Liver (tissue), 3 donors: ENCODE measurements around the gene SV2B.

ENCODE experiments used
- SP1 ChIP-seq: IDR thresholded peaks from 2 replicates; pipeline ENCODE4 v1.6.1; 2018; ENCODE audit warnings: antibody characterized with exemption, mild to moderate bottlenecking
- TF ChIP-seq, protein P1 (sequence below): fragments of 150-350 bp; IDR thresholded peaks from 2 replicates; pipeline ENCODE4 v1.5.1; 2017; ENCODE audit warnings: improper control_type of control experiment, low read depth, low read length; ENCODE audit not compliant: missing input control
- donor health status: healthy.
- donor health status: healthy.

- TF ChIP-seq SP1 = no peak
- TF ChIP-seq, protein P1, sequence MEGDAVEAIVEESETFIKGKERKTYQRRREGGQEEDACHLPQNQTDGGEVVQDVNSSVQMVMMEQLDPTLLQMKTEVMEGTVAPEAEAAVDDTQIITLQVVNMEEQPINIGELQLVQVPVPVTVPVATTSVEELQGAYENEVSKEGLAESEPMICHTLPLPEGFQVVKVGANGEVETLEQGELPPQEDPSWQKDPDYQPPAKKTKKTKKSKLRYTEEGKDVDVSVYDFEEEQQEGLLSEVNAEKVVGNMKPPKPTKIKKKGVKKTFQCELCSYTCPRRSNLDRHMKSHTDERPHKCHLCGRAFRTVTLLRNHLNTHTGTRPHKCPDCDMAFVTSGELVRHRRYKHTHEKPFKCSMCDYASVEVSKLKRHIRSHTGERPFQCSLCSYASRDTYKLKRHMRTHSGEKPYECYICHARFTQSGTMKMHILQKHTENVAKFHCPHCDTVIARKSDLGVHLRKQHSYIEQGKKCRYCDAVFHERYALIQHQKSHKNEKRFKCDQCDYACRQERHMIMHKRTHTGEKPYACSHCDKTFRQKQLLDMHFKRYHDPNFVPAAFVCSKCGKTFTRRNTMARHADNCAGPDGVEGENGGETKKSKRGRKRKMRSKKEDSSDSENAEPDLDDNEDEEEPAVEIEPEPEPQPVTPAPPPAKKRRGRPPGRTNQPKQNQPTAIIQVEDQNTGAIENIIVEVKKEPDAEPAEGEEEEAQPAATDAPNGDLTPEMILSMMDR = no peak
These were observed 34.6 kb upstream of the SV2B start for GRCh38 chr15:91065505-91065904.
